HG03159 (cell line): ENCODE measurements around the gene RNF32.
"Not testable (repeated sequence)": the region's sequence is repeated elsewhere in the genome, so short reads cannot be mapped to it uniquely, and the experiment has no call there.

Source experiments
- ATAC-seq: cut with Tn5 transposase; IDR thresholded peaks from one replicate; pipeline ENCODE4 v1.9.1; 2021; ENCODE audit warnings: mild to moderate bottlenecking, moderate library complexity; ENCODE audit not compliant: unreplicated experiment

RNF32 gene

DNA sequence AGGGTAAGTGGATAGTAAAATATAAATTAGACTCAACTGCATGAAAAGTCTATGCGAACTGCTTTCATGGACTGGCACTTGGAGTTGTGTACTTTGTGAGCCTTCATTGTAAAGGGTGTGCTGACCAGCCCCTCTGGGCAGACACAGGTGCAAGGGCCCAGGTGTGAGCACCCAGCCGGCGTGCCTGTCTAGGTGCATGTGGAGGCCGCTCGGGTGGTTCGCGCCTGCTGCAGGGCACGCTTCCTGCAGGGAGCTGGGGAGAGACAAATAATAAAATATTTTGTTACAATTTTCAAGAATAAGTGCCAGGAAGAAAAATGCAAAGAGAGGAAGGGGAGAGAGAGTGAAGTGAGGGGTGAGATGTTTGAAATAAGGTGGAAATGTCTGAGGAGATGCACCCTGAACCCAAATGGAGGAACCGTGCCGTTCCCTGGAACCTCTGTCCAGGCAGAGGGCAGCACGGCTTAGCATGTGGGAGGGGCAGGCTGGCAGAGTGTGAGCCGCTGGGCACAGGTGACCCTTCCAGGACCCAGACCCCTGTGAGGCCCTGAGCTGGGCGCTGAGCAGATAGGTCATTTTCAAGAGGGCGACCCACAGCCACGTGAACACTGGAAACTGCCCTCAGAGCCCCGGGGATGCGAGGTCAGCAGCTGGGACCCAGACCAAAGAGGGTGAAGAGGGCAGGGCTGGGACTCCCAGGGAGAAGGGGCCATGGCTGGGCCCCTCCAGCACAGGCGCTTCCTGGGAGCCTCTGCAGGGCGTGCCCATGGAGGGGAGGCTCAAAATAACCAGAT, 28.7 kb downstream of the RNF32 start:
- ATAC-seq = no peak

GRCh38 chr7:156673454-156673853, 32.9 kb downstream of the RNF32 start:
- no peak for ATAC-seq

DNA sequence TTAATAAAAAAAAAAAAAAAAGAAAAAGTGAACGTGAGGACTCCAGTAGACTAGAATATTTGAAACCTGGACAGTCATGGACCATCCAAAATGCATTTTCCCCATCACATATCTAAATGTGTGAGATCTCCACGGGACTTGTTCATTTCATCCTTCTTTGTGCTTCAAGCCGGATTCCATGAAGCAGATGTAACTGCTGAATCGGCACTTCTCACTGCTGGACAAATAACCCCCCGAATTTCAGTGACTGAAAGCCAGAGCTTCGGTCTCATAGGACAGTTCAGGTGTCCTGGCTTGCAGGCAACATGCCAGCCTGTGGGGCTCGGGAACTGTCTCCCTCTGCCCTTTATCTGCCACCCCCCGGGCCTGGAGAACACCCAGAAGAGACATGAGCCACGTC, 33.3 kb downstream of the RNF32 start:
- ATAC-seq = no peak

GRCh38 chr7:156675721-156676120, 35.1 kb downstream of the RNF32 start:
- no peak for ATAC-seq

- ATAC-seq = no peak
Measured at GRCh38 chr7:156676263-156676662, 35.7 kb downstream of the RNF32 start.

GRCh38 chr7:156677374-156678054, 36.9 kb downstream of the RNF32 start:
- no peak for ATAC-seq

DNA sequence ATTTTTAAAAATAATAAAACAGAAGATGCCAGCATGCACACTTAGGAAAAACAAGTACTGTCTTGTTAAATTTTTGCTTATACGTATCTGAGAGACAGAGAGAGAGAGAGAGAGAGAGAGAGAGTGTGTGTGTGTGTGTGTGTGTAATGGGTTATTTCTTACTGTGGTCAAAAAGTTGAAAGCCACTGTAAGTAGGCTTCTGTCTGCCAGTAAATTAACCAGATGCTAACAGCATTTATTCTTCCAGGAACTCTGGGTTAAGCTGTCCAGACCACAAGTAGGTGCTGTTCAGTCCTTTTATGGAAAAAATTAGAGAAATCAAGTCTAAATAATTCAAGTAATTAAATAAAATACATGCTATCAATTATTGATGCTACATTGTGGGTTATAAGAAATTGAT, 39.7 kb downstream of the RNF32 start:
- no peak for ATAC-seq

GRCh38 chr7:156682928-156683327, 42.4 kb downstream of the RNF32 start:
- ATAC-seq = no peak

- no peak for ATAC-seq
Measured at GRCh38 chr7:156684251-156684650, 43.7 kb downstream of the RNF32 start.

GRCh38 chr7:156684661-156685060, 44.1 kb downstream of the RNF32 start:
- ATAC-seq = no peak

- ATAC-seq = no peak
Measured at GRCh38 chr7:156691764-156692163, 51.2 kb downstream of the RNF32 start.

- ATAC-seq = no peak
Measured at GRCh38 chr7:156692849-156693248, 52.3 kb downstream of the RNF32 start.

DNA sequence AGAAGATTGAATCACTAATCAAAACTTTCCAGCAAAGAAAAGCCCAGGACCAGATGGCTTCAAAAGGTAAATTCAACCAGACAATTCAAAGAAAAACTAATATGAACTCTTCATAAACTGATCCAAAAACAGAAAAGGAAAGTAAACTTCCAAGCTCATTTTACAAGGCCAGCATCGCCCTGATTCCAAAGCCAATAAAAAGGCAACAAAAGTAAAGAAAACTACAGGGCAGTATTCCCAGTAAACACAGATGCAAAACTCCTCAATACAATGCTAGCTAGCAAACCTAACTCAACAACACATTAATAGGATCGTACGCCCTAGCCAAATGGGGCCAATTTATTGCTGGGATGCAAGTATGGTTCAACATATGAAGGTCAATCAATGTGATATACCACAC, 53.1 kb downstream of the RNF32 start:
- no peak for ATAC-seq

DNA sequence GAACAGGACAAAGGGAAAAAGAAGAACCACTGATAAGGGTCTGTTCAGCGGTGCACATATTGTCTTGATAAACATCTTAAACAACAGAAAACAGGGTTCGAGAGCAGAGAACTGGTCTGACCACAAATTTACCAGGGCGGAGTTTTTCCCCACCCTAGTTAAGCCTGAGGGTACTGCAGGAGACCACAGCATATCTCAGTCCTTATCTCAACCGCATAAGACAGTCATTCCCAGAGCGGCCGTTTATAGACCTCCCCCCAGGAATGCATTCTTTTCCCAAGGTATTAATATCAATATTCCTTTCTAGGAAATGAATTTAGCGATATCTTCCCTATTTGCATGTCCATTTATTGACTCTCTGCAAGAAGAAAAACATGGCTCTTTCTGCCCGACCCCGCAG, 56.7 kb downstream of the RNF32 start:
- not testable (repeated sequence) for ATAC-seq

GRCh38 chr7:156698512-156698911, 57.9 kb downstream of the RNF32 start:
- ATAC-seq = not testable (repeated sequence)

GRCh38 chr7:156701787-156702186, 61.2 kb downstream of the RNF32 start:
- ATAC-seq = not testable (repeated sequence)

GRCh38 chr7:156702399-156702798, 61.8 kb downstream of the RNF32 start:
- no peak for ATAC-seq

- no peak for ATAC-seq
Measured at GRCh38 chr7:156703209-156703608, 62.6 kb downstream of the RNF32 start.

- no peak for ATAC-seq
Measured at GRCh38 chr7:156703773-156704482, 63.4 kb downstream of the RNF32 start.

- no peak for ATAC-seq
Measured at GRCh38 chr7:156722043-156722826, 81.7 kb downstream of the RNF32 start.

GRCh38 chr7:156725073-156725472, 84.5 kb downstream of the RNF32 start:
- ATAC-seq = no peak
